Astrocyte (in vitro differentiated cells and primary cell): Measurements from ENCODE around the gene CTIF. TPM values are rescaled to one million over a fixed set of nuclear protein-coding genes. Genes with fewer than 3 reads are reported as not detected.

Source experiments
- DNase-seq: peaks from one replicate; pipeline ENCODE4 v3.0.0-alpha.2; 2010; ENCODE audit warnings: low read depth
- FAIRE-seq: peaks from 2 replicates; lab custom pipeline; 2011; peaks lifted over from hg19 to GRCh38; lab: Jason Lieb, UNC
- H2AFZ ChIP-seq: 2 replicates; pipeline ENCODE4 v1.6.0; 2012; ENCODE audit warnings: low read depth, low read length, inconsistent platforms
- H3K27ac ChIP-seq: 2 replicates; pipeline ENCODE4 v1.5.1; 2011; ENCODE audit warnings: low read depth, low read length, inconsistent platforms
- H3K27me3 ChIP-seq: 2 replicates; pipeline ENCODE4 v1.6.0; 2011; ENCODE audit warnings: low read length, inconsistent platforms; ENCODE audit not compliant: insufficient read depth
- H3K36me3 ChIP-seq: 2 replicates; pipeline ENCODE4 v1.5.1; 2011; ENCODE audit warnings: low read length, inconsistent platforms; ENCODE audit not compliant: insufficient read depth
- H3K4me1 ChIP-seq: 2 replicates; pipeline ENCODE4 v1.5.1; 2011; ENCODE audit warnings: low read length, inconsistent platforms; ENCODE audit not compliant: insufficient read depth
- H3K4me2 ChIP-seq: 2 replicates; pipeline ENCODE4 v1.6.0; 2012; ENCODE audit warnings: low read length, inconsistent platforms
- H3K4me3 ChIP-seq: 2 replicates; pipeline ENCODE4 v1.5.1; 2011; ENCODE audit warnings: low read depth, mild to moderate bottlenecking, low read length, inconsistent platforms; ENCODE audit not compliant: insufficient read depth
- H3K79me2 ChIP-seq: 2 replicates; pipeline ENCODE4 v1.6.0; 2012; ENCODE audit warnings: mild to moderate bottlenecking, low read length, inconsistent platforms; ENCODE audit not compliant: insufficient read depth
- H3K9ac ChIP-seq: 2 replicates; pipeline ENCODE4 v1.6.0; 2012; ENCODE audit warnings: mild to moderate bottlenecking, low read length, inconsistent platforms
- H3K9me3 ChIP-seq: 2 replicates; pipeline ENCODE4 v1.5.1; 2012; ENCODE audit warnings: low read depth, mild to moderate bottlenecking, low read length, inconsistent platforms; ENCODE audit not compliant: insufficient read depth
- H4K20me1 ChIP-seq: 2 replicates; pipeline ENCODE4 v1.6.0; 2012; ENCODE audit warnings: low read length, inconsistent platforms; ENCODE audit not compliant: insufficient read depth
- H3K27ac Mint-ChIP-seq: one replicate; pipeline ENCODE4 v1.8.0; 2021; ENCODE audit warnings: mild to moderate bottlenecking, mixed read lengths; ENCODE audit not compliant: unreplicated experiment
- H3K27me3 Mint-ChIP-seq: one replicate; pipeline ENCODE4 v1.8.0; 2021; ENCODE audit warnings: low read depth, mixed read lengths; ENCODE audit not compliant: unreplicated experiment
- H3K36me3 Mint-ChIP-seq: one replicate; pipeline ENCODE4 v1.8.0; 2021; ENCODE audit warnings: low read depth, mixed read lengths; ENCODE audit not compliant: unreplicated experiment
- H3K4me1 Mint-ChIP-seq: one replicate; pipeline ENCODE4 v1.8.0; 2021; ENCODE audit warnings: low read depth, mixed read lengths; ENCODE audit not compliant: unreplicated experiment
- H3K4me3 Mint-ChIP-seq: one replicate; pipeline ENCODE4 v1.8.0; 2021; ENCODE audit warnings: mild to moderate bottlenecking, moderate library complexity, mixed read lengths; ENCODE audit not compliant: unreplicated experiment
- H3K9me3 Mint-ChIP-seq: one replicate; pipeline ENCODE4 v1.8.0; 2021; ENCODE audit warnings: mild to moderate bottlenecking, mixed read lengths; ENCODE audit not compliant: unreplicated experiment
- EZH2 ChIP-seq: IDR thresholded peaks from 2 replicates; pipeline ENCODE4 v1.6.1; 2012; ENCODE audit warnings: mild to moderate bottlenecking, low read length, inconsistent platforms; ENCODE audit not compliant: insufficient read depth
- total RNA-seq: library from RNA; stranded (reverse); gene quantifications from 2 replicates; pipeline ENCODE4 v1.2.1, GENCODE V29; 2021
- TF ChIP-seq, protein P1 (sequence below): IDR thresholded peaks from 2 replicates; pipeline ENCODE4 v1.5.1; 2011; ENCODE audit warnings: low read depth, mild to moderate bottlenecking, inconsistent platforms, low read length, moderate library complexity; ENCODE audit not compliant: insufficient read depth

The CTIF gene
- total RNA-seq, 1 donor from 2014 or later, result 101 TPM

DNA sequence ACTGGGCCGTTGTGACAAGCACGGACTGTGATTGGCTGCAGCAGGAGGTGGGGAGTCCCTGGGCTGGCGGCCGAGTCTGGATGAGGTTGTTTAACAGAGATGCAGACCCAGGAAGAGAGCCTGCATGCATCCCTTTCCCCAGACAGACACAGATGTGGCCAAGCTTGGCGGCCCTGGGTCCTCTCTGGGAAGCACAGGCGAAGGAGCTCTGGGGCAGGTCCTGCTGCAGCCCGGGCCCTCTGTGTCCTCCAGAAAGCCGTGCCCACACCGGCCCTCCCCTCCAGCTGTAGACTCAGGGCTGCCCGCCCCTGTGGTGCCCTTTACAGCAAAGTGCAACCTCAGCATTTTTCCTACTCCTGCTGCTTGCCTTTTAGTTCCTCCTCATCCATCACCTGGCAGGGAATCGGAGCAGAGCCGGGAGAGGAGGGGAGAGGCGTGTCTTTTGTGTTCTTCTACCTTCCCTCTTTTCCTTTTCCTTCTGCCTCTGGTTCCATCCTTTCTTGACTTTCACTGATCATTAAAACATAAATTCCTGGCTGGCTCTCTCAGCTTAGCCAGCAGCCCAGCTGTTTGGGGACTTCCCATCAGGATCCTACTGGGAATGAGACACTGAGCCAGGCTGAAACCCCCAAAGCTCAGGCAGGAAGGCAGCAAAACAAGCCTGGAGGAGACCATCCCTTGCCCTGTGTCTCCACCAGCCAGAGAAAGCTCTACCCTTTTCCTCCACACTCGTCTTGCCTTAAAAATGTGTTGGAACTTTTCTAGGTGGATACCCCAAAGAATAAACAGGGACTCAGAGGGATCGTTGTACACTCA, 75.0 kb downstream of the CTIF start:
- Mint-ChIP-seq H3K36me3 (peaks cover 27% of the 10 kb centered on the region), H3K4me3 (no peak overlapping the region), H3K9me3 (no peaks in the 10 kb centered on the region), H3K27ac (peak overlapping the region; percentile 14), H3K4me1 (peaks cover 23% of the 10 kb centered on the region), H3K27me3 (no peaks in the 10 kb centered on the region)
- Histone ChIP-seq H3K79me2 (peaks cover 50% of the 10 kb centered on the region), H3K4me1 (peaks cover 7% of the 10 kb centered on the region), H3K36me3 (no peaks in the 10 kb centered on the region), H3K4me2 (no peak overlapping the region), H3K9me3 (no peaks in the 10 kb centered on the region), H3K27me3 (no peaks in the 10 kb centered on the region), H4K20me1 (peaks cover 92% of the 10 kb centered on the region), H3K27ac (no peak overlapping the region), H3K4me3 (no peak overlapping the region), H3K9ac (no peak overlapping the region), H2AFZ (no peak overlapping the region)
- no peak for DNase-seq
- FAIRE-seq, result no peak
- no peak for TF ChIP-seq EZH2
- TF ChIP-seq, protein P1, sequence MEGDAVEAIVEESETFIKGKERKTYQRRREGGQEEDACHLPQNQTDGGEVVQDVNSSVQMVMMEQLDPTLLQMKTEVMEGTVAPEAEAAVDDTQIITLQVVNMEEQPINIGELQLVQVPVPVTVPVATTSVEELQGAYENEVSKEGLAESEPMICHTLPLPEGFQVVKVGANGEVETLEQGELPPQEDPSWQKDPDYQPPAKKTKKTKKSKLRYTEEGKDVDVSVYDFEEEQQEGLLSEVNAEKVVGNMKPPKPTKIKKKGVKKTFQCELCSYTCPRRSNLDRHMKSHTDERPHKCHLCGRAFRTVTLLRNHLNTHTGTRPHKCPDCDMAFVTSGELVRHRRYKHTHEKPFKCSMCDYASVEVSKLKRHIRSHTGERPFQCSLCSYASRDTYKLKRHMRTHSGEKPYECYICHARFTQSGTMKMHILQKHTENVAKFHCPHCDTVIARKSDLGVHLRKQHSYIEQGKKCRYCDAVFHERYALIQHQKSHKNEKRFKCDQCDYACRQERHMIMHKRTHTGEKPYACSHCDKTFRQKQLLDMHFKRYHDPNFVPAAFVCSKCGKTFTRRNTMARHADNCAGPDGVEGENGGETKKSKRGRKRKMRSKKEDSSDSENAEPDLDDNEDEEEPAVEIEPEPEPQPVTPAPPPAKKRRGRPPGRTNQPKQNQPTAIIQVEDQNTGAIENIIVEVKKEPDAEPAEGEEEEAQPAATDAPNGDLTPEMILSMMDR, result no peak

GRCh38 chr18:48615566-48616401, 77.0 kb downstream of the CTIF start:
- Mint-ChIP-seq H3K36me3 (peaks cover 23% of the 10 kb centered on the region), H3K4me3 (no peak overlapping the region), H3K4me1 (peaks cover 32% of the 10 kb centered on the region), H3K27ac (no peak overlapping the region), H3K27me3 (no peaks in the 10 kb centered on the region), H3K9me3 (no peaks in the 10 kb centered on the region)
- no peak overlapping the region for H2AFZ ChIP-seq
- no peak overlapping the region for H3K4me2 ChIP-seq
- no peaks in the 10 kb centered on the region for H3K9me3 ChIP-seq
- FAIRE-seq, result no peak
- H4K20me1 ChIP-seq, result peaks cover 73% of the 10 kb centered on the region
- TF ChIP-seq EZH2, result no peak
- TF ChIP-seq, protein P1, result no peak
- no peak overlapping the region for H3K27ac ChIP-seq
- no peaks in the 10 kb centered on the region for H3K36me3 ChIP-seq
- peaks cover 37% of the 10 kb centered on the region for H3K79me2 ChIP-seq
- no peak overlapping the region for H3K4me3 ChIP-seq
- H3K4me1 ChIP-seq, result peaks cover 5% of the 10 kb centered on the region
- no peak overlapping the region for H3K9ac ChIP-seq
- DNase-seq, result no peak
- H3K27me3 ChIP-seq, result no peaks in the 10 kb centered on the region
